Measurements from ENCODE around the gene NBEA. TPM values are rescaled to one million over a fixed set of nuclear protein-coding genes. Genes with fewer than 3 reads are reported as not detected.

Gene NBEA
- total RNA-seq, 4 donors from 2014 or later, result 21.5 to 60.4 (median 27.9) TPM

DNA sequence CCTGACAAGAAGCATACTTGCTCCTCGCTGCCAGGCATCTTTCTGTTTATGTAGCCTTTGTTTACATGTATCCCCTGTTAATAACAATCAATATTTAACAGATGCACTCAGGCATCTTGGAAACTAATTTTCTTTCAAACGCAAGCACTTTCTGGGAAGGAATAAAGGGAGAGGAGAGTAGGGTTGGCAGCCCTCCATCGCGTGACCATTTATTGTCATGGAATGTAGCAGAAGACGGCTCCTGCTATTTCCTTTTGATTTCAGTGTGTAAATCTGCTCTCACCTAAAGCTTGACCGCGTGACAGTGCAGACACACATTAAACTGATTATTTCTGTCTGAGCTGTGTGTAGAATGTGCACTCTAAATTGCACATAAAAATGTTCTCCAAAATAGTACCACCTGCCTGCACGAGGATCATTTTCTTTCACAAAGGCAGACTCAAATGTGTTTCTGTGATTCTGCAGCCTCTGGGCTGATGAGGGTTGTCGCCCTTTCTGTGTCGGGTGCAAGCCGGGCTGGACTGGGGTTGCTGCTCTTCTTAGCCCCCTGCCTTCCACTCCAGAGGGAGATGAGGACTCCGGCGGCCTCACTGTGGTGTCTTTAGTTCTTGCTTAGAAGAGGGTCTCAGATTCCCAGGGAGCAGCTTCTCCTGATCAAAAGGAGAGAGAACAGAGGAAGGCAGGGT, 757.9 kb downstream of the NBEA start:
- Histone ChIP-seq H3K27me3 (no peaks in the 10 kb centered on the region), H3K4me1 (no peaks in the 10 kb centered on the region), H3K4me3 (replicated peaks in 1 of 3) (no peak overlapping the region), H3K36me3 (no peaks in the 10 kb centered on the region), H3K9me3 (no peaks in the 10 kb centered on the region), H3K27ac (no peak overlapping the region)
- intact Hi-C loops (cut with DNase I), result no loop called here
- no peak for DNase-seq
- TF ChIP-seq, protein P1, sequence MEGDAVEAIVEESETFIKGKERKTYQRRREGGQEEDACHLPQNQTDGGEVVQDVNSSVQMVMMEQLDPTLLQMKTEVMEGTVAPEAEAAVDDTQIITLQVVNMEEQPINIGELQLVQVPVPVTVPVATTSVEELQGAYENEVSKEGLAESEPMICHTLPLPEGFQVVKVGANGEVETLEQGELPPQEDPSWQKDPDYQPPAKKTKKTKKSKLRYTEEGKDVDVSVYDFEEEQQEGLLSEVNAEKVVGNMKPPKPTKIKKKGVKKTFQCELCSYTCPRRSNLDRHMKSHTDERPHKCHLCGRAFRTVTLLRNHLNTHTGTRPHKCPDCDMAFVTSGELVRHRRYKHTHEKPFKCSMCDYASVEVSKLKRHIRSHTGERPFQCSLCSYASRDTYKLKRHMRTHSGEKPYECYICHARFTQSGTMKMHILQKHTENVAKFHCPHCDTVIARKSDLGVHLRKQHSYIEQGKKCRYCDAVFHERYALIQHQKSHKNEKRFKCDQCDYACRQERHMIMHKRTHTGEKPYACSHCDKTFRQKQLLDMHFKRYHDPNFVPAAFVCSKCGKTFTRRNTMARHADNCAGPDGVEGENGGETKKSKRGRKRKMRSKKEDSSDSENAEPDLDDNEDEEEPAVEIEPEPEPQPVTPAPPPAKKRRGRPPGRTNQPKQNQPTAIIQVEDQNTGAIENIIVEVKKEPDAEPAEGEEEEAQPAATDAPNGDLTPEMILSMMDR (IDR thresholded peaks at IDR 0.05), result no peak
- TF ChIP-seq POLR2A (IDR thresholded peaks at IDR 0.05), result no peak
- 62 to 63% methylated on average over 13 of the region's 13 CpGs for WGBS, 2 donors

DNA sequence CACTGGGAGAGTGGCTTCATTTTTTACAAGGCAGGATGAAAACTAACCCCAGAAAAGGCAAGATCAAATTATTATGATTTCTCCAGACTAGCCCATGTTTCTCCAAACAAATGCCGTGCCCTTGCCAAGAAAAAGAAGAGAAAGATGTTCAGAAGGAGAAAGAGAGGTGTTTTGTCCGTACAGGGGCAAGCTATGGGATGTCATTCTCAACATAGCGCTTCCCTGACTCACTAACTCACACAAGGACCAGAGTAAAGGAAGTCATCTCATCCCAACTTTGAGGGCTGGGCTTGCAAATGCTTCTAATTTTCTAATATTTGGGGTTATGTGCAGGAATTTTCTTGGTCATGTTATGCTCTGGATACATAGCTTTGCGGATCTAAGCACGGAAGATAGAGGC, 758.6 kb downstream of the NBEA start:
- H3K4me1 ChIP-seq, result no peaks in the 10 kb centered on the region
- no peak for DNase-seq
- no peak overlapping the region for H3K27ac ChIP-seq
- 87 to 92% methylated on average over 5 of the region's 5 CpGs for WGBS, 2 donors
- intact Hi-C loops (cut with DNase I), result no loop called here
- H3K27me3 ChIP-seq, result no peaks in the 10 kb centered on the region
- H3K4me3 ChIP-seq (replicated peaks in 1 of 3), result no peak overlapping the region
- no peaks in the 10 kb centered on the region for H3K9me3 ChIP-seq
- H3K36me3 ChIP-seq, result no peaks in the 10 kb centered on the region
- TF ChIP-seq POLR2A (IDR thresholded peaks at IDR 0.05), result no peak
- TF ChIP-seq, protein P1 (IDR thresholded peaks at IDR 0.05), result no peak

DNA sequence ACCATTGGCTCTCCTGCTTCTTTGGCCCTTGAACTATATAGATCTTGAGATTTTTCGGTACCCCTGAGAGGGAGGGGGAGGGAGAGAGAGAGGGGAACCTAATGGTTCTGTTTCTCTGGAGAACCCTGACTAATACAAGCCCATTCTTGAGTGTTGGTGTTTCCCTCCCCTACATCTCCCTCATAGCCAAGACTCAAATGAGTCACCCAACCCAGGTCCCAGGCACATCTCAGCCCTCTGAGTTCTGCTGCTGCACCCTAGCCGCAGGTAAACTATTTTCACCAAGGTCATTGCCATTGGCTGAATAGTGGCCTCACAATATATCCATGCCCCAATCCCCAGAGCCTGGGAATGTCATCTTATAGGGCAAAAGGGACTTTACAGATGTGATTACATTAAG, 760.2 kb downstream of the NBEA start:
- WGBS, 2 donors, result 91 to 96% methylated on average over 2 of the region's 2 CpGs
- no peak for TF ChIP-seq POLR2A (IDR thresholded peaks at IDR 0.05)
- TF ChIP-seq, protein P1 (IDR thresholded peaks at IDR 0.05), result no peak
- DNase-seq, result no peak
- no peaks in the 10 kb centered on the region for H3K9me3 ChIP-seq
- no peaks in the 10 kb centered on the region for H3K36me3 ChIP-seq
- no peak overlapping the region for H3K4me3 ChIP-seq (replicated peaks in 1 of 3)
- intact Hi-C loops (cut with DNase I), result no loop called here
- no peaks in the 10 kb centered on the region for H3K27me3 ChIP-seq
- no peak overlapping the region for H3K27ac ChIP-seq
- H3K4me1 ChIP-seq, result no peaks in the 10 kb centered on the region

DNA sequence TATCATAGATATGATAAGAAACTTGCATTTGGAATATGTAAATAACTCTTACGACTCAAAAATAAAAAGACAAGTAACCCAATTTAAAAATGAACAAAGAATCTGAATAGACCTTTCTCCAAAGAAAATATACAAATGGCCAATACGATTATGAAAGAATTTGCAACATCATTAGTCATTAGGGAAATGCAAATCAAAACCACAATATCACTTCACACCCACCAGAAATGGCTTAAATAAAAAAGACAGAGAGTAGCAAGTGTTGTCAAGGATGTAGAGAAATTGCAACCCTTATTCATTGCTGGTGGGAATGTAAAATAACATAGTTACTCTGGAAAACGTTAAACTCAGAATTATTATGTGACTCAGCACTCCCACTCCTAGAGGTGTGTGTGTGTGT, 761.0 kb downstream of the NBEA start:
- intact Hi-C loops (cut with DNase I), result no loop called here
- Histone ChIP-seq H3K4me1 (no peaks in the 10 kb centered on the region), H3K27me3 (no peaks in the 10 kb centered on the region), H3K27ac (no peak overlapping the region), H3K36me3 (no peaks in the 10 kb centered on the region), H3K9me3 (no peaks in the 10 kb centered on the region), H3K4me3 (replicated peaks in 1 of 3) (no peak overlapping the region)
- 77 to 80% methylated on average over 3 of the region's 3 CpGs for WGBS, 2 donors
- TF ChIP-seq, protein P1 (IDR thresholded peaks at IDR 0.05), result no peak
- no peak for TF ChIP-seq POLR2A (IDR thresholded peaks at IDR 0.05)
- no peak for DNase-seq

DNA sequence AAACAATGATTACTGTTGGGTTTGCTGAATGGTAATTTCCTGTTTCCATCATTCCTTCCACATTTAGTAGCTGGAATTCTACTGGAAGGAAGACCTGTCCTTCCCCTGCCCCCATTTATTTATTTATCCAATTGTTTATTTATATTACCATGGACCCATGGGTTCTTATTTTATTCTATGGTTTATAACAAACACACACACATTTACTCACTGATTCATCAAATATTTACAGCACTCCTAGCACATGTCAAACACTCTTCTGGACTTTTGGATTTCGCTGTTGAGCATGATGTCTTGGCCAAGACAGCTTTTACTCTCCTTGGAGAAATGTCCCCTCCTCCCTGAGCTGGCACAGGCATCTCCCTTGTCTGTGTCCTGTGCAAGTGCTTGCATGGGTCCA, 762.3 kb downstream of the NBEA start:
- no peak for DNase-seq
- intact Hi-C loops (cut with DNase I), result no loop called here

More for the DNA sequence above, 762.3 kb downstream of the NBEA start:
- Histone ChIP-seq H3K4me1 (no peaks in the 10 kb centered on the region), H3K27ac (no peak overlapping the region), H3K4me3 (replicated peaks in 1 of 3) (no peak overlapping the region), H3K36me3 (no peaks in the 10 kb centered on the region), H3K9me3 (no peaks in the 10 kb centered on the region), H3K27me3 (no peaks in the 10 kb centered on the region)
- 87 to 88% methylated on average over 1 of the region's 1 CpG for WGBS, 2 donors
- TF ChIP-seq, protein P1 (IDR thresholded peaks at IDR 0.05), result no peak
- TF ChIP-seq POLR2A (IDR thresholded peaks at IDR 0.05), result no peak

Data from thyroid gland (tissue), 4 donors.